Amygdala (tissue), 56 donors: ENCODE data around the gene OR5H2.

Source experiments
- DNase-seq, 56 donors: peaks; one replicate each; lab custom pipeline; 2025; lab: John Stamatoyannopoulos, UW

Gene OR5H2

GRCh38 chr3:98329392-98330124, 47.3 kb downstream of the OR5H2 start:
- peak in 39 of 56 donors; percentile 1 to 75 (median 19) for DNase-seq

GRCh38 chr3:98331329-98331728, 49.0 kb downstream of the OR5H2 start:
- no peak for DNase-seq
